ENCODE results near the gene ANKRD9.

- TF ChIP-seq, protein P1, sequence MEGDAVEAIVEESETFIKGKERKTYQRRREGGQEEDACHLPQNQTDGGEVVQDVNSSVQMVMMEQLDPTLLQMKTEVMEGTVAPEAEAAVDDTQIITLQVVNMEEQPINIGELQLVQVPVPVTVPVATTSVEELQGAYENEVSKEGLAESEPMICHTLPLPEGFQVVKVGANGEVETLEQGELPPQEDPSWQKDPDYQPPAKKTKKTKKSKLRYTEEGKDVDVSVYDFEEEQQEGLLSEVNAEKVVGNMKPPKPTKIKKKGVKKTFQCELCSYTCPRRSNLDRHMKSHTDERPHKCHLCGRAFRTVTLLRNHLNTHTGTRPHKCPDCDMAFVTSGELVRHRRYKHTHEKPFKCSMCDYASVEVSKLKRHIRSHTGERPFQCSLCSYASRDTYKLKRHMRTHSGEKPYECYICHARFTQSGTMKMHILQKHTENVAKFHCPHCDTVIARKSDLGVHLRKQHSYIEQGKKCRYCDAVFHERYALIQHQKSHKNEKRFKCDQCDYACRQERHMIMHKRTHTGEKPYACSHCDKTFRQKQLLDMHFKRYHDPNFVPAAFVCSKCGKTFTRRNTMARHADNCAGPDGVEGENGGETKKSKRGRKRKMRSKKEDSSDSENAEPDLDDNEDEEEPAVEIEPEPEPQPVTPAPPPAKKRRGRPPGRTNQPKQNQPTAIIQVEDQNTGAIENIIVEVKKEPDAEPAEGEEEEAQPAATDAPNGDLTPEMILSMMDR (IDR thresholded peaks at IDR 0.05; ENCODE audit: borderline replicate concordance, extremely low read depth, low read length, poor library complexity, severe bottlenecking) = no peak
- no peak for TF ChIP-seq EZH2 (IDR thresholded peaks at IDR 0.05; ENCODE audit: borderline replicate concordance, low read depth, low read length, severe bottlenecking)
Measured at GRCh38 chr14:102457509-102457908, 52.1 kb downstream of the ANKRD9 start.

Data from DND-41 (cell line).